ENCODE measurements around the gene KCNIP2. TPM values are rescaled to one million over a fixed set of nuclear protein-coding genes. Genes with fewer than 3 reads are reported as not detected.

Gene KCNIP2
- total RNA-seq, 1 experiment from 2014 or later, result 3.0 TPM

DNA sequence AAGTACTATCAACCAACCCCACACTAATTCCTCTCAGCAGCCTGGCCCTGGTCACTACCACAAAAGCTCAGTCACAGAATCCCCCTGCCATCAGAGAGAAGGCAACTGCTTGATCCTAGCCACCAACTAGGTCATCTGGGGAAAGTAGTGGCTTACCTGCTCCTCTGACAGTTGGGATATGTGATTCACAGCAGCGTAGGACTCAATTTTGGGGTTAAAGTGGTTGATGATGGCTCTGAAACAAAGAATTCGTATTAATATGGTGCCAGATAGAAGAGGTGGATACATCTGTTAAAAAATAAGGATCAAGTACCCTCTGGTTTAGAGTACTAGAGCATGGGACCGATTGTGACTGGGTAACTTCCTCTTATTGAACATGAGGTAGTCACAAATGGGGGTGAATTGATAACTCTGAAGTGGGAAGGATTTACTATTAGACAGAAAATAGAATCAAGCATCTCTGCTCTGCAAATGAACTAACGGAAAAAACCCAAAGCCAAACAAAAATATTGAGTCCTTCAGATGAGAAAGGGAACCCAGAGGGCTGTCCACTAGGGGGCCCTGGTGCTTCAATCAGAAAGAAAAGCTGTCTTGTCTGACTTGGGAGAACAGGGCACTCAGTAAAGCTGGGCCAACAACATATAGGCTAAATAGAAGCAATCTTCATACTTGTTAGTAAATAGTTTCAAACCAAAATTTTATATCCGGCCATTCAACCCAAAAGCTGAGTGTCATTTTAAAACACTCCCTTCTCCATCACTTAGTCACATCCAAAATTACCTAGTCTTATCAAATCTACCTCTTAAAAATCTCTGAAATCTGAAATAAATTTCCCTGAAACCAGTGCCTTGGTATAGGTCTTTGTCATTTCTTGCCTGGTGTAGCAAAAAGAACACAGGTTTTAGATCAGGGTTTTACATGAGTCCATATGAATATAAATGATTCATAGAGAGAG, 45.9 kb upstream of the KCNIP2 start:
- Histone ChIP-seq H2AFZ (ENCODE audit: low read length) (no peak overlapping the region), H3K23ac (ENCODE audit: insufficient read length, low read depth, low read length) (no peak overlapping the region), H3K4me2 (ENCODE audit: insufficient read depth, insufficient read length, low read length) (no peak overlapping the region), H3K56ac (ENCODE audit: insufficient read length, low read depth, low read length) (no peak overlapping the region), H4K5ac (ENCODE audit: insufficient read length, low read depth, low read length) (no peak overlapping the region), H2BK5ac (ENCODE audit: insufficient read length, low read length) (no peak overlapping the region), H3T11ph (ENCODE audit: low read length) (no peak overlapping the region), H3K9me3 (ENCODE audit: control insufficient read depth, low read depth, low read length) (no peaks in the 10 kb centered on the region), H3K79me1 (ENCODE audit: insufficient read depth, low read depth, low read length, poor library complexity, severe bottlenecking) (no peaks in the 10 kb centered on the region), H2BK20ac (ENCODE audit: low read depth, low read length, poor library complexity, severe bottlenecking) (no peak overlapping the region), H3K9ac (ENCODE audit: extremely low read depth, insufficient read length, low read length) (no peak overlapping the region), H3K23me2 (ENCODE audit: insufficient read length, low read depth, low read length, poor library complexity, severe bottlenecking) (no peaks in the 10 kb centered on the region), H2BK120ac (ENCODE audit: low read depth, low read length, poor library complexity, severe bottlenecking) (no peak overlapping the region), H2BK12ac (ENCODE audit: insufficient read length, low read depth, low read length) (no peak overlapping the region), H3K4me1 (ENCODE audit: insufficient read depth, low read length) (no peaks in the 10 kb centered on the region), H2BK15ac (ENCODE audit: low read depth, low read length) (no peak overlapping the region), H3K4ac (ENCODE audit: low read depth, low read length) (no peak overlapping the region), H3K14ac (ENCODE audit: insufficient read depth, low read length) (no peak overlapping the region), H3K27me3 (ENCODE audit: insufficient read depth, low read length) (no peaks in the 10 kb centered on the region), H2AK5ac (ENCODE audit: insufficient read length, low read length) (no peak overlapping the region), H4K20me1 (ENCODE audit: control insufficient read depth, insufficient read depth, insufficient read length) (no peaks in the 10 kb centered on the region), H4K8ac (replicated peaks; ENCODE audit: insufficient read length, low read depth, low read length) (no peak overlapping the region), H3K18ac (ENCODE audit: insufficient read length, low read depth, low read length) (no peak overlapping the region), H4K91ac (ENCODE audit: insufficient read length, low read depth, low read length) (no peak overlapping the region), H3K79me2 (ENCODE audit: insufficient read depth, low read length) (no peaks in the 10 kb centered on the region), H3K27ac (ENCODE audit: insufficient read length, low read depth, low read length) (no peak overlapping the region)
- DNase-seq, result peak; percentile 80
- H3K27ac Mint-ChIP-seq, result no peak overlapping the region; a peak in 1 of 7 replicates
- 0 out of 4 replicates have a peak, but pooled peaks cover 0 to 2% of the 10 kb centered on the region in 2 experiments for H3K4me1 Mint-ChIP-seq
- TF ChIP-seq, protein P1, sequence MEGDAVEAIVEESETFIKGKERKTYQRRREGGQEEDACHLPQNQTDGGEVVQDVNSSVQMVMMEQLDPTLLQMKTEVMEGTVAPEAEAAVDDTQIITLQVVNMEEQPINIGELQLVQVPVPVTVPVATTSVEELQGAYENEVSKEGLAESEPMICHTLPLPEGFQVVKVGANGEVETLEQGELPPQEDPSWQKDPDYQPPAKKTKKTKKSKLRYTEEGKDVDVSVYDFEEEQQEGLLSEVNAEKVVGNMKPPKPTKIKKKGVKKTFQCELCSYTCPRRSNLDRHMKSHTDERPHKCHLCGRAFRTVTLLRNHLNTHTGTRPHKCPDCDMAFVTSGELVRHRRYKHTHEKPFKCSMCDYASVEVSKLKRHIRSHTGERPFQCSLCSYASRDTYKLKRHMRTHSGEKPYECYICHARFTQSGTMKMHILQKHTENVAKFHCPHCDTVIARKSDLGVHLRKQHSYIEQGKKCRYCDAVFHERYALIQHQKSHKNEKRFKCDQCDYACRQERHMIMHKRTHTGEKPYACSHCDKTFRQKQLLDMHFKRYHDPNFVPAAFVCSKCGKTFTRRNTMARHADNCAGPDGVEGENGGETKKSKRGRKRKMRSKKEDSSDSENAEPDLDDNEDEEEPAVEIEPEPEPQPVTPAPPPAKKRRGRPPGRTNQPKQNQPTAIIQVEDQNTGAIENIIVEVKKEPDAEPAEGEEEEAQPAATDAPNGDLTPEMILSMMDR (conservative IDR thresholded peaks at IDR 0.05), result peak; percentile 97
- no CpG with 5 or more reads among the region's 5 CpGs for WGBS (ENCODE audit: extremely low coverage, insufficient read length, low lambda C conversion rate)
- H3K36me3 Mint-ChIP-seq (ENCODE audit: insufficient read depth in 1 of 3, low read depth in 3 of 3), result peaks cover 0 to 1% (median 0%) of the 10 kb centered on the region in 3 experiments; a peak in 2 of 7 replicates
- H3K9me3 Mint-ChIP-seq, result no peaks in the 10 kb centered on the region
- no peaks in the 10 kb centered on the region for H3K27me3 Mint-ChIP-seq (ENCODE audit: low read depth)
- H3K4me3 Mint-ChIP-seq, result no peak overlapping the region

Data from H9 (cell line).